ENCODE data around the gene EFHC1.
"Not testable (repeated sequence)": the region's sequence is repeated elsewhere in the genome, so short reads cannot be mapped to it uniquely, and the experiment has no call there.

The EFHC1 gene

GRCh38 chr6:52454556-52454955 is 34.4 kb downstream of the EFHC1 start:
- no peak for DNase-seq

DNA sequence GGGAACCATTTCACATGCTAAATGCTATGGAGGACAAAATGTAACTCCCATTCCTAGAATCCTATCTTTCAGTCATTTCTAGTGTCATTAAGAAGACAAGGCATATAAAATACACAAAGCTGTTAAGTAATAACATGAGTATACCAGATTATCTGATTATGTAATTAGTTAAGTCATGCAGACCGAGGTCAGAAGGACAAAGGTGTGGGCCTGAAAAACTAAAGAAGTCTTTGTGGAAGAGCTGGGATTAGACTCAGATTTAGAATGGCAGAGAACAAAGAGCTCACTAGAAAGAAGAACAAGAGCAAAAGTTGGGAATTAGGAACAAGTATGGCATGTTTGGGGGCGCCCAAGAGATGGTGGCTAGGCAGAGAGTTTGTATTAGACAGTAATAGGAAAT is 37.0 kb downstream of the EFHC1 start:
- no peak for DNase-seq

DNA sequence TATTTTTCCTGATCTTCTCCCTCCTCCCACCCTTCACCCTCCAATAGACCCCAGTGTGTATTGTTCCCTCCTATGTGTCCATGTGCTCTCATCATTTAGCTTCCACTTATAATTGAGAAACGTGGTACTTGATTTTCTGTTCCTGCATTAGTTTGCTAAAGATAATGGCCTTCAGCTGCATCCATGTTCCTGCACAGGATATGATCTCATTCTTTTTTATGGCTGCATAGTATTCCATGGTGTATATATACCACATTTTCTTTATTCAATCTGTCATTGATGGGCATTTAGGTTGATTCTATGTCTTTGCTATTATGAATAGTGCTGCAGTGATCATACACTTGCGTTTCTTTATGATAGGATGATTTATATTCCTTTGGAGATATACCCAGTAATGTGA is 41.1 kb downstream of the EFHC1 start:
- DNase-seq = not testable (repeated sequence)

DNA sequence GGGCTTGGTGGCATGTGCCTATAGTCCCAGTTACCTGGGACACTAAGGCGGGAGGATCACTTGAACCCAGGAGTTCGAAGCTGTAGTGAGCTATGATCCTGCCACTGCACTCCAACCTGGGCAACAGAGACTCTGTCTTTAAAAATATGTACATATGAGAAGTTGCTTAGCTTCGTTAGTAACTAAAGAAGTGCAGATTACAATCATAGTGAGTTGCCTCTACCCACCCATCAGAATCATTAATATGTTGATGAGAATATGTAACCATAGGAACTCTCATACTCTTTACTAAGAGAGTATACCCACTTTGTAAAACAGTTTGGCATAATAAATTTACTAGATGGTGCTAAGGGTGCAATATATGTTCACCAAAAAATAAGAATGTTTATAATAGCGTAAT is 54.0 kb downstream of the EFHC1 start:
- no peak for DNase-seq

DNA sequence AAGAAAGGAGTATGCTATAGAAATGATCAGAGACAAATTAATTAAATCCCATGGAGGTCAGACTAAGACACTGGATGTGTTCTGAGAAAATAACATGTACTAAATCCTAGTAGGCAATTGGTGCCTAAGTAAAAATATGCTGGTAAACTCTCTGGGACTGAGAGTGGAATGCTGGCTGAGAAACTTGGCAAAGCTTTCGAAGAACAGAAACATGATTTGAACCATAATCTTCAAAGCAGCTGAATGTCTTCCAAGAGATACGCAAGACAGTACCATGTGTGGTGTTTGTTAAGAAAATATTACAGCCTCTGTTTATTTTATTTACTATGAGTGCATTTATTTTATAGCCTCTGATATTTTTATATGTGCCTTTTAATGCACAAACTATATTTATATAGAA is 55.2 kb downstream of the EFHC1 start:
- DNase-seq = no peak

GRCh38 chr6:52482903-52483670 is 62.9 kb downstream of the EFHC1 start:
- no peak for DNase-seq

- no peak for DNase-seq
Observed at GRCh38 chr6:52483671-52484003, 63.5 kb downstream of the EFHC1 start.

DNA sequence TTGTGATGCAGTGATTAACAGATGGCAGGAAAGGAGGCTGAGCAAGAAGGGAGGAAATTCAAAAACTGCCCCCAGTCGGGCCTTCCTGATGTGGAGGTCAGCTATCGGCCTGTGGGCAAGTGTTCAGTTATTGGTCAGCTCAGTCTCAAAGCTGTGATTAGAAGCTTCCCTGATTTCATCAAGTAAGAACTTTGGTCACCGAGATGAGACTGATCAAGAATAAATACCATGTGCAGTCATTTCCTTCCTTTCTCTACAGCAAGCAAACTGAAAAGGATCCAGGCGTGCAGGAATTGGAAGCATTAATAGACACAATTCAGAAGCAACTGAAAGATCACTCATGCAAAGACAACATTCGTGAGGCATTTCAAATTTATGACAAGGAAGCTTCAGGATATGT is 69.7 kb downstream of the EFHC1 start:
- no peak for DNase-seq

DNA sequence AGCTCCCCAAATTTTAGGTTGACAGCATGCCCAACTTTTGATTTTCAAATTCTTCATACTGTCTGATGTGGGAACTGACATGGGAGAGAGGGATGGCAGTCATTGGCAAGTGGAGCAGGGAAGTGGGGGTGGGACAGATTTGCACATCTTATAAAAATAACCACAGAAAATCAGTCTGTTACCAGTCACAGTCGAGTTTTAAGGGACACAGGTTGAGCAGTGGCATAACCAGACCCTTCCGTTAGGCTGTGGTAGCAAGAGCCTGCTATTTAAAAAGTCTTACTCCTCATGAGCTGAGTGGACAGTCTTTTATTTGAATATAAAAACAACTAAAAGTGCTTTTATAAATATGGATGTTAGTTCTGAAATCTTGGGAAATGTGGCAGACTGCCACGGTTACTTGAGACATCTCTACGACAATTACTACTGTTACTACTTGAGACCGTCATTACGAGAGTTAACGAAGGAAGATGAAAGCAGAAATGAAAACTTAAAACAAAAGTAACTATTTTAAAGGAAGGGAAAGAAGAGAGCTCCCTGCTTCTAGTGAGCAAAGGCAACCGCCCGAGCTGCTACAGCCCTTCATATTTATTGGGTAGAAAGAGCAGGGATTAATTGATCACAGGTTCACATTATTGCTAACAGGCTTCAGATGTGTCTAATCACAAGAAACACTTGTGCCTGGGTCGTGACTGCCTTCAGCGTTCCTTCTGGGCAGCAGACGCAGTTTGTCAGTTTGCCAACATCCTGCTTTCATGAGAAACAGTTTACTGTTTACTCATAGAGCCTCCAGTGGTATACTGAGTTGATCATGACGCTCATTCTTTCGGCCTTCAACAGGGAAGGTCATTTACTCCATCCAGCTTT is 71.3 kb downstream of the EFHC1 start:
- DNase-seq = no peak

DNA sequence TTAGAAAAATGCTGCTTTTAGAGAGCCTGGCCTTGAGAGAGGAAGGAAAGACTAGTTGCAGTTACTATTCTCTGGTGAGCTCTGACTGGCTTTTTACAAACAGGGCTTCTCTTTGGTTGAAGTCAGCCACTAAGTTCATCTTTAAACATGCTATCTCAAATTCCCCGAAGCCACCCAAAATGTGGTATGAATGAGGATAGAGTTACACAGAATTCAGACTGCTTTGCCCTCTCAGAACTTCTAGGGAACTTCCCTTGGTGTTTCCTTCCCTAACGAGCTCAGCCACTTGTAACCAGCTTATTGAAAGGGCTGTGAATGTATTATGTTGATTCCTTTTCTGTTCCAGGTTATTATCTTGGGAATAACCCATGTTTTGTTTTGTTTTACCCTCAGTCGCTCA is 73.5 kb downstream of the EFHC1 start:
- no peak for DNase-seq

DNA sequence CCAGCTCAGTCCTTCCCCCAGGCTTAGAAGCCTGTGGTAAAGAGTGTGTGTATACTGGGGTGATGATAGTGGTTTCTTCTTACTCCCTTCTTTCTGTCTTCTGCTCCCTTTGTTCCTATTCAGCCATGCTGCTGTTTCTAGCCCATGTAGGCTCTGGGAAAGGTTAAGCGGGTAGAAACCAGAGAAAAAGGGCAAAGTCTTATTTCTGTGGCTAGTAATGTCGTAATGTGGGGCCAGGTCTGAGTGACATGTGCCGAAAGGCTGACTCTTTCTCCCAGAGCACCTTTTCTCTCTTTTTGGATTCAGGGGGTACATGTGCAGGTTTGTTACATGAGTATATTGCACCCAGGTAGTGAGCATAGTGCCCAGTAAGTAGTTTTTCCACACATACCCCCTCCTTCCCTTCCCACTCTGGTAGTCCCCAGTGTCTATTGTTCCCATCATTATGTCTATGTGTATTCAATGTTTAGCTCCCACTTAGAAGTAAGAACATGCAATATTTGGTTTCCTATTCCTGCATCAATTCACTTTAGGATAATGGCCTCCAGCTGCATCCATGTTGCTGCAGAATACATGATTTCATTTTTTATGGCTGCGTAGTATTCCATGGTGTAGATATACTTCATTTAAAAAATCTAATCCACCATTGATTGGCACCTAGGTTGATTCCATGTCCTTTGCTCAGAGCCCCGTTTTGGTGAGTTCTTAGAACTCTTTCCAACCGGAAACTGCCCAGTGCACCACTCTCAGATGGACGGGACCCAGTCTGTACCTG is 74.3 kb downstream of the EFHC1 start:
- no peak for DNase-seq

DNA sequence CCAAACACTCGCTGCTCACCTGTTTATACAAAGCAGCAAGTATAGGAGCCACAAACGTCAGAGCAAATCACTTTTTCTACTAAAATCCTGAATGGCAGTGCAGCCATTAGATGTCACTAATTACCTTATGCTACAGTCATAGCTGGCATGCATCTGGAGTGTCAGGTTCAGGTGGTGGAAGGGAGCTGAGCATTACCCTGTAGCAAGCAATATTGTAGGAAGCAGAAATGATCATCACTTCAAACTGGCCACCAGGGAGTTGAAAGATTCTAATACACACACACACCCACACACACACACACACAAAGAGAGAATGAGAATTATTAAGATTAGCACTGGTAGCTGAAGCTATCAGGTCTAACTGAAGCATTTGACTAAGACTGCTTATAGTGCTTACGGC is 75.8 kb downstream of the EFHC1 start:
- no peak for DNase-seq

DNA sequence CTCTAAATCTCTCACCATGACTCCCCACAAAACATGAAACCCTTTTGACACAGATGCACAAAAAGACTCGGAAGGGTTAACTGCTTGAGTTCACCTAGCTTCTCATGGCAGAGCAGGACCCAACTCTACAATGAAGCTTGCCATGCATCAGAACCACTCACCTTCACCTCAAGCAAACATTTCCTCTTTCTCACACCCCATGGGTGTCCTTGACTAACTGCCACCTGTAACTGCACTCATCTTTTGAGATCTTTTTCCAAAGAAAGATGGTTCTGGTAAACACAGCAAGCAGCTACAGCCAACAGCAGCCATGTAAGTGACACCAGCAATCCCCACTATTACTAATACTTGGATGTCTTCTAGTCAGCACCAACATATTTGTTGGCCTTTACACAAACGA is 76.5 kb downstream of the EFHC1 start:
- no peak for DNase-seq

- DNase-seq = no peak
Observed at GRCh38 chr6:52497652-52498408, 77.7 kb downstream of the EFHC1 start.

GRCh38 chr6:52498538-52499017 is 78.4 kb downstream of the EFHC1 start:
- DNase-seq = no peak

DNA sequence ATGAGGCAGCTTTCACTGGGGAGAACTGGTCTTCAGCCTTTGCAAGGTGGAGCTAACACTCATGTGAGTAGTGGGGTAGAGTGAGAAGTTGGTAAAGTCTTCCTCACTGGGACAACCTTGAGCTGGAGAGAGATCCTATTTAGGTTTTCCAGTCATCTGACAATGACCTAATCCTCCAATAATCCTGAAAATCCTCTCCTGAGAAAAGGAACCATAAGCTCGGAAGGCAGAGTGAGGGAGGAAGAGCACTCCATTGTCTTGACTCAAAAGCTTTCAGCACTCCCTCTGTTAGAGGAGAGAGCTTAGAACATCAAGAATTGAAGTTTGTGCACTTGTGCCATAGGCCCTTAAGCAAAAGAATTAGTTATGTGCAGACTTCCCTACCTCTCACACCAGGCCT is 78.9 kb downstream of the EFHC1 start:
- DNase-seq = no peak

DNA sequence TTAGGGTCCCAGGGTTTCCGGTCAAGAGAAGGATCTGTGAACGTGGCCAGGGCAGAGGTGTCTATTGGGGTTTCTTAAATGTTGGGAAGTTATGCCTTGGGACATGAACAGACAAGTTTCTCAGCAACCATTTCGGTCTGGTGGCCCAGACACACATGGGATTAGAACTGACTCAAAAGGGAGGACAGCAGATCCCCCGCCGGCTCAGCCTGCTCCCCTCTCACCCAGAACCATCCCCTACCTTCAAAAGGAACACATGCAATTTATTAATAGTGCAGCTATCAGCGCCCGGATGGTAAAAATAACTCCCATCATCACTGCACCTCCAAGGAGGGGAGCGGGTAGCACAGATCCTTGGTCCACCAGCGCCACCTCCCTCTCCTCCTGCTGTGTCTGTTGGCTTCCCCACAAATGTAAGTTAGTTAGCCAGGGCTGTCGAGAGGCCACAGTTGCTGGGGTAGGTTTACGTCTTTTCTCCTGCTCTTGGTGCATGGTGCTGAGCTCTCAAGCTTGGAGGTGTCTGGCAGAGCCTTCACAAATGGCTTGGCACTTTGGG is 79.6 kb downstream of the EFHC1 start:
- no peak for DNase-seq

DNA sequence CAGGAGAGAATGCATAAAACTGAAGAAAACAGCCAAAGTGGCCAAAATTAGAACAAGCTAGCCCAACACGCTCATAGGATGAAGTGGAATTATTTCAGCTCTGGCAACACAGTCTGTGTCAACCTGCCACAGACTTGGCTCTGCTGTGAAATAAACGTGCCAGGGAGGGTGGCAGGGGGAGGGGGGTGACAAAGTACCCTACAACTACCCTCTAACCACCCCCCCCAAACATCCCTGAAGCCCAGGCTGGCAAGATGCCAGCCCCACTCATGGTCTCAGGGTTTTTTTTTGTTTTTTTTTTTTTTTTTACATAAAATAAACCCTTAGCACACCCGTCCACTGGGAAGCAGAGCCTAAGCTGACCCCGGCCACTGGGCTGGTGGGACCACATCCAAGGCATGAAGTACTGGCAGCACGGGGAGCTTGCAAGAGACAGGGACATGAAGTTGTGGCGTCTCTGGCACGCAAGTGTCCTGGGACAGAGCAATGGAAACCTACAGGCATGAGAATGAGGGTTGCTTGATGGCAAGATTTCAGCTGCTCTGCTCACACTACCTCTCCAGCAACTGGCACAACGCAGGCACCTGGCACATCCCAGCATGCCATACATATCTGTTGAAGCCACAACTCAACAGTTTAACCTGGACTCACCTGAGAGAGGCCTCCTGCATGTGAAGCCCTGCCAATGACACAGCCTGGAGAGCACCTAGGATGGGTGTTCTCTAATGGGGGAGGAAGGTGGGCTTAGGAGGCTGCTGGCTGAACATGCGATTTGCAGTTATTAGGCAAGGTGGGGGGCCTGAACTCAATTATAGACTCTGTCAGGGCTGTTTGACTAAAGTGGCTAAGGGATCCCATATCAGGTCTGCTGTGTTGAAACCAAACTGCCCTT is 80.3 kb downstream of the EFHC1 start:
- DNase-seq = no peak

DNA sequence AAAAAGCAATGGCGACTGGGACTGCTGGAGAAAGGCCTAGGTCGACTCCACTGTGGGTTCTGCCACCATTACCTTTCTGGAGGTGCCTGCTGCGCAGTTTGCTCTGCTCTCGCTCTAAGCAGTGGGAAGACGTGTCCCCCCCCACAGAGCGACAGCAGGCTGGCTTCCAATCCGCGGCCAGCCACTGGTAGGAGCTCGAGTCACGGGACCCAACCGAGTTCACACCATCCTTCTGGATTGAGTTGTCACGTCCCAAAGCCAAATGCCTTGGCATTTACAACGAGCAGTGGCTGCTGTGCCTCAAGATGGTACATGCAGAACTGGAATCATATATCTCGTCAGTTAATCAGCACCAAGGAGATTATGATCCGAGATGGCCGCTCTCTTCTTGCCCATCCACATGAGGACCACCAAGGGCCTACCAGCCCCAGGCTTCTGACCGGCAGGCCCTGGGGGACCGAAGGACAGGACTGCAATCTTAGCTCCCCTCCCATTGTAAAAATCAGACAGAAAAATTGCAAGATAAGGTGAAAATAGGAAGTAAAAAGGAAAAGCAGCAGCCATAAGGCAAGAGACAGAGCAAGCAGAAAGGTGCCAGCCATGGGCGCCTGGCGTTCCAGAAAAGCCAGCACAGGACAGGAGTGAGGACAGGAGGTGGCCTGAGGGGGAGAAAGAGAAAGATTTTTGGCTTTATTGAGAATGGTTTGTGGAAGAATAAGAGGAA is 82.3 kb downstream of the EFHC1 start:
- no peak for DNase-seq

DNA sequence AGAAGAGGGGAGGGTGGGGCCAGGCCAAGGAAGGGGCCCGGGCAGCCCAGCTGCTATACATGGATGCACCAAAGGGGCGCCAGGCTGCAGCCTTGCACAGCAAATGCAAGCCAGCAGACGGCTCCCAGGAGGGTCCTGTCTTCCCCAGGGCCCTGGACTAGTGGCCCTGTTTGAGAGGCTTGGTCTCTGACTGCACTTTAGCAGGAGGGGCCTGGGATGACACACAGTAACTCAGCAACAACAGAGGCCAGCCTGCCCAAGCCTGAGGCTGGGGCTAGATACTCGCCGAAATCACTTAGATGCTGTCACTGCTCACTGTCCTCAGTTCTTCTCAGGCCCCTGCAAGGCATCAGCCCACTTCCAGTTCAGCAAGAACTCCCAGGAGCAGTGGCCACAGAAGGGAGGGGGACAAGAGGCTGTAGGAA is 83.2 kb downstream of the EFHC1 start:
- peak; percentile 93 for DNase-seq
